OCI-LY7 (cell line): Measurements from ENCODE around the gene BOK. TPM values are rescaled to one million over a fixed set of nuclear protein-coding genes. Genes with fewer than 3 reads are reported as not detected.
A peak's percentile ranks its signal among the peaks of the same experiment; 100 is the strongest.

Source experiments
- Bru-seq: library from RNA; stranded (reverse); fragments of 400-500 nt; gene quantifications from one replicate; lab custom pipeline; 2021; lab: Mats Ljungman, UMichigan
- BruChase-seq, 2 experiments: library from RNA; stranded (reverse); fragments of 400-500 nt; gene quantifications; one replicate each; lab custom pipeline; 2021; lab: Mats Ljungman, UMichigan
- BruUV-seq: library from RNA; stranded (reverse); fragments of 400-500 nt; replicated peaks from 2 replicates; lab custom pipeline; 2021; lab: Mats Ljungman, UMichigan
- CTCF ChIA-PET: fragments of 300-600 bp; sonication (Branson Sonifier 250); formaldehyde crosslinking; loops from one replicate; lab custom pipeline; 2022; ENCODE audit warnings: antibody characterized with exemption; ENCODE audit not compliant: unreplicated experiment; lab: Charles Lee
- POLR2A ChIA-PET: fragments of 300-600 bp; sonication (Branson Sonifier 250); formaldehyde crosslinking; loops from one replicate; lab custom pipeline; 2022; ENCODE audit warnings: antibody characterized with exemption; lab: Charles Lee
- DNase-seq: peaks from one replicate; pipeline ENCODE4 v3.0.0-alpha.2; 2015; ENCODE audit warnings: low spot score
- H2AFZ ChIP-seq: fragments of 200-600 bp; sonication (generic), shearing (Covaris generic); 2 replicates; pipeline ENCODE4 v1.6.1; 2014; ENCODE audit warnings: mild to moderate bottlenecking, antibody characterized with exemption, low read length, moderate library complexity
- H3K27ac ChIP-seq: fragments of 200-600 bp; sonication (generic); 2 replicates; pipeline ENCODE4 v1.5.1; 2014; ENCODE audit warnings: mixed run types, low read depth, mild to moderate bottlenecking, moderate library complexity, low read length, inconsistent platforms; ENCODE audit not compliant: poor library complexity, severe bottlenecking
- H3K36me3 ChIP-seq: fragments of 200-600 bp; sonication (generic); 2 replicates; pipeline ENCODE4 v1.6.1; 2014; ENCODE audit warnings: mild to moderate bottlenecking, antibody characterized with exemption, low read length, moderate library complexity, mixed read lengths; ENCODE audit not compliant: insufficient read depth
- H3K4me1 ChIP-seq: fragments of 200-600 bp; sonication (generic); 2 replicates; pipeline ENCODE4 v1.5.1; 2014; ENCODE audit warnings: mild to moderate bottlenecking, low read length; ENCODE audit not compliant: insufficient read depth, poor library complexity, severe bottlenecking
- H3K4me2 ChIP-seq: fragments of 200-600 bp; sonication (generic); 2 replicates; pipeline ENCODE4 v1.6.1; 2014; ENCODE audit warnings: mild to moderate bottlenecking, low read length
- H3K4me3 ChIP-seq: fragments of 200-600 bp; sonication (generic); 2 replicates; pipeline ENCODE4 v1.5.1; 2014; ENCODE audit warnings: mild to moderate bottlenecking, low read depth, low read length; ENCODE audit not compliant: poor library complexity, severe bottlenecking
- H3K79me2 ChIP-seq: fragments of 200-600 bp; sonication (generic); 2 replicates; pipeline ENCODE4 v1.6.1; 2016; ENCODE audit warnings: low read depth, mild to moderate bottlenecking, low read length, moderate library complexity, mixed read lengths; ENCODE audit not compliant: insufficient read depth
- H3K9me2 ChIP-seq: fragments of 200-600 bp; sonication (generic); 2 replicates; pipeline ENCODE4 v1.6.1; 2016; ENCODE audit warnings: mild to moderate bottlenecking, low read length, mixed read lengths; ENCODE audit not compliant: insufficient read depth
- H3K9me3 ChIP-seq: fragments of 200-600 bp; sonication (generic); 2 replicates; pipeline ENCODE4 v1.6.1; 2014; ENCODE audit warnings: mild to moderate bottlenecking, mixed run types, low read length, mixed read lengths
- H4K20me1 ChIP-seq: fragments of 200-600 bp; sonication (generic); 2 replicates; pipeline ENCODE4 v1.6.1; 2014; ENCODE audit warnings: mild to moderate bottlenecking, antibody characterized with exemption, low read length, moderate library complexity, mixed read lengths; ENCODE audit not compliant: insufficient read depth
- CTCF ChIP-seq: fragments of 200-600 bp; sonication (generic); conservative IDR thresholded peaks from 2 replicates; pipeline ENCODE4 v1.5.1; 2014; ENCODE audit warnings: mild to moderate bottlenecking, antibody characterized with exemption, low read length, moderate library complexity, mixed read lengths
- EZH2phosphoT487 ChIP-seq: fragments of 200-600 bp; sonication (generic); IDR thresholded peaks from 2 replicates; pipeline ENCODE4 v1.6.1; 2018; ENCODE audit warnings: low read depth, borderline replicate concordance, mild to moderate bottlenecking, mixed run types, antibody characterized with exemption, low read length, moderate library complexity, mixed read lengths
- intact Hi-C: fragments of 100-400 bp; cut with micrococcal nuclease; formaldehyde crosslinking; loops from one replicate; pipeline ENCODE4 v1.10.0; 2022; ENCODE audit not compliant: unreplicated experiment
- long read RNA-seq: library from polyadenylated mRNA; stranded (forward); transcript quantifications from one replicate; pipeline ENCODE4 v2.0.0, GENCODE V29; 2022
- total RNA-seq, 2 experiments: library from RNA; depleted of rRNA in 1 of 2; stranded (reverse); fragments of >200 nt in 1 of 2; shearing (Covaris generic) in 1 of 2; gene quantifications; 2 replicates each; pipeline ENCODE4 v1.2.3, GENCODE V29; 2014 to 2022

The BOK gene
- total RNA-seq (2014; rRNA removed; shearing (Covaris generic)) (not detected in 2 replicates), total RNA-seq (2022) (not detected in 2 replicates), Bru-seq, nascent RNA (percentile 7 among the genes with signal in this experiment), BruChase-seq, experiment 1, labeled RNA remaining after a 6-hour chase (not detected), BruChase-seq, experiment 2, labeled RNA remaining after a 2-hour chase (not detected)
- long read RNA-seq = 0 reads

- BruUV-seq = no TSS peak
- Histone ChIP-seq H3K9me3 (no peaks in the 10 kb centered on the region), H4K20me1 (no peaks in the 10 kb centered on the region), H3K27ac (no peak within 1 kb of the TSS), H3K4me2 (no peak within 1 kb of the TSS), H3K4me1 (peaks cover 7% of the 10 kb centered on the region), H3K79me2 (no peaks in the 10 kb centered on the region), H3K36me3 (no peaks in the 10 kb centered on the region), H3K9me2 (no peaks in the 10 kb centered on the region), H2AFZ (no peak within 1 kb of the TSS), H3K4me3 (no peak within 1 kb of the TSS)
- ChIA-PET POLR2A (no interaction called here), CTCF (no interaction called here)
- no peak for DNase-seq
- no peak for TF ChIP-seq CTCF
- TF ChIP-seq EZH2phosphoT487 = no peak
- intact Hi-C loops = no loop called here
These were observed at the start of gene BOK for GRCh38 chr2:241558532-241559322. Gene BOK, plus strand, starts transcription at chr2:241558745. Its CDS starts 739 bp downstream, at chr2:241559484.

- Histone ChIP-seq H4K20me1 (no peaks in the 10 kb centered on the region), H3K4me3 (peak overlapping the region; percentile 40), H3K4me1 (peaks cover 18% of the 10 kb centered on the region), H2AFZ (peak overlapping the region; percentile 83), H3K9me3 (no peaks in the 10 kb centered on the region), H3K36me3 (peaks cover 9% of the 10 kb centered on the region; the same call in 1 of the 2 replicates), H3K9me2 (no peaks in the 10 kb centered on the region), H3K27ac (no peak overlapping the region), H3K4me2 (peak overlapping the region; percentile 46), H3K79me2 (peaks cover 12% of the 10 kb centered on the region)
- ChIA-PET POLR2A (no interaction called here), CTCF (no interaction called here)
- TF ChIP-seq CTCF = no peak
- TF ChIP-seq EZH2phosphoT487 = no peak
- DNase-seq = no peak
- BruUV-seq = no TSS peak
- intact Hi-C loops = loop anchor here (2.0 kb wide), 1 partner anchor 152 kb away; the partner anchor contains the start of gene FARP2
These were observed 49.3 kb upstream of the BOK start for GRCh38 chr2:241509155-241509784.
